ENCODE data around the gene ATG4C. TPM values are rescaled to one million over a fixed set of nuclear protein-coding genes. Genes with fewer than 3 reads are reported as not detected.
"Not testable (repeated sequence)": the region's sequence is repeated elsewhere in the genome, so short reads cannot be mapped to it uniquely, and the experiment has no call there.

The ATG4C gene
- total and polyA plus RNA-seq, 2 of the 4 experiments (the other 2 are of a cell fraction): 4.7 to 7.2 TPM

- in situ Hi-C loops (cut with MboI; ENCODE audit: low sequenced_read_pairs); H3K14ac ChIP-seq (replicated peaks; ENCODE audit: low read depth, low read length); H3K23ac ChIP-seq (ENCODE audit: low read depth, low read length); H3K18ac ChIP-seq (ENCODE audit: low read depth, low read length); H2BK120ac ChIP-seq (ENCODE audit: low read depth, low read length); H3K9ac ChIP-seq (ENCODE audit: low read depth, low read length); H2BK5ac ChIP-seq (ENCODE audit: low read depth, low read length, poor library complexity, severe bottlenecking); BruUV-seq (replicated peaks); H4K5ac ChIP-seq (ENCODE audit: low read depth, low read length); POLR2A ChIA-PET (ENCODE audit: unreplicated experiment); CTCF ChIA-PET; H3K4me1 ChIP-seq (ENCODE audit: control insufficient read depth, insufficient read depth, low read length); H3K9me1 ChIP-seq (ENCODE audit: insufficient read depth, low read length); H2AK5ac ChIP-seq (ENCODE audit: low read depth, low read length); H2AFZ ChIP-seq (replicated peaks; ENCODE audit: low read length, poor library complexity); H3K27me3 ChIP-seq (ENCODE audit: control insufficient read depth, insufficient read depth, low read length); H3K4me3 ChIP-seq (ENCODE audit: insufficient read depth, low read depth, low read length); H3K27ac ChIP-seq (ENCODE audit: insufficient read depth, low read length); H4K20me1 ChIP-seq (ENCODE audit: insufficient read depth, low read length); ATAC-seq (ENCODE audit: low read depth); H3K36me3 ChIP-seq (ENCODE audit: control insufficient read depth, insufficient read depth, low read length); H4K8ac ChIP-seq (ENCODE audit: low read depth in 2 of 2, low read length in 2 of 2); dilution Hi-C loops (cut with HindIII; ENCODE audit: low sequenced_read_pairs, unreplicated experiment); DNase-seq; H3K9me3 ChIP-seq (ENCODE audit: control insufficient read depth, insufficient read depth, low read length); intact Hi-C loops (cut with micrococcal nuclease); H2AK9ac ChIP-seq (replicated peaks; ENCODE audit: low read depth, low read length, poor library complexity); H3K4ac ChIP-seq (ENCODE audit: low read depth, low read length); H2BK20ac ChIP-seq (ENCODE audit: low read depth, low read length); H3K79me1 ChIP-seq (ENCODE audit: low read depth in 1 of 2, low read length in 2 of 2); H3K56ac ChIP-seq (ENCODE audit: extremely low read depth, insufficient read depth, low read length); H2BK15ac ChIP-seq (ENCODE audit: low read depth, low read length); H3K4me2 ChIP-seq (ENCODE audit: low read depth, low read length); H4K91ac ChIP-seq (ENCODE audit: insufficient read depth, low read depth, low read length): not testable (repeated sequence)
- WGBS, 2 experiments (ENCODE audit: extremely low coverage in 2 of 2, insufficient read length in 1 of 2): 89% methylated on average over 12 of the region's 30 CpGs; no CpG with 5 or more reads in 1 of the 2 experiments
Measured at GRCh38 chr1:62761223-62761870, 22.6 kb upstream of the ATG4C start.

Data from IMR-90 (cell line).